ENCODE results near the gene FAM13A.

DNA sequence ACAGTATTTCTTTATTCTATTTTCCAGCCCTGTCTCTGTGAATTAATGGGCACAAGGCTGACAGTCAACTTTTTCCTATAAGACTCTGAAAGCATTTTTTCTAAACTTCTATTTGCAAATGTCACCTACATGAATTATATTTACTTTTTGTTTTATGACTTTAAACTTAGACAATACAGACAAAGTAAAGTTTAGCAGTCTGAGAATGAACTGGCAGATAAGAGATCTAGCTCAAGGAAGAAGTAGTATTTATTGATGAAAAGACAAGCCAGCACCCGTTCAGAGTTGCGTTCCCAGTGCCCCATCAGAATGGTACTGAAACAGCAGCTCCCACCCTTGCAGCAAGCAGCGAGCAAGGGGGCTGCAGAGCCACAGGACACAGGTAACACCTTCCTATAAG lies 148.5 kb downstream of the FAM13A start:
- TF ChIP-seq MXI1 (IDR thresholded peaks at IDR 0.05; ENCODE audit: borderline replicate concordance, low read depth, low read length) (no peak), RAD21 (IDR thresholded peaks at IDR 0.05; ENCODE audit: low read length) (no peak), POLR2A (IDR thresholded peaks at IDR 0.05; ENCODE audit: low read depth, low read length) (no peak), MAZ (IDR thresholded peaks at IDR 0.05; ENCODE audit: borderline replicate concordance, low read depth, low read length) (no peak), BHLHE40 (IDR thresholded peaks at IDR 0.05; ENCODE audit: low read depth, low read length) (no peak), RFX5 (IDR thresholded peaks at IDR 0.05; ENCODE audit: low read depth, low read length) (no peak), FOS (IDR thresholded peaks at IDR 0.05; ENCODE audit: low read depth, low read length) (no peak), NFE2L2 (IDR thresholded peaks at IDR 0.05; ENCODE audit: low read depth, low read length) (no peak), SMC3 (IDR thresholded peaks at IDR 0.05; ENCODE audit: low read depth, low read length) (no peak), CEBPB (IDR thresholded peaks at IDR 0.05; ENCODE audit: low read depth, low read length) (no peak)
- TF ChIP-seq, protein P1, sequence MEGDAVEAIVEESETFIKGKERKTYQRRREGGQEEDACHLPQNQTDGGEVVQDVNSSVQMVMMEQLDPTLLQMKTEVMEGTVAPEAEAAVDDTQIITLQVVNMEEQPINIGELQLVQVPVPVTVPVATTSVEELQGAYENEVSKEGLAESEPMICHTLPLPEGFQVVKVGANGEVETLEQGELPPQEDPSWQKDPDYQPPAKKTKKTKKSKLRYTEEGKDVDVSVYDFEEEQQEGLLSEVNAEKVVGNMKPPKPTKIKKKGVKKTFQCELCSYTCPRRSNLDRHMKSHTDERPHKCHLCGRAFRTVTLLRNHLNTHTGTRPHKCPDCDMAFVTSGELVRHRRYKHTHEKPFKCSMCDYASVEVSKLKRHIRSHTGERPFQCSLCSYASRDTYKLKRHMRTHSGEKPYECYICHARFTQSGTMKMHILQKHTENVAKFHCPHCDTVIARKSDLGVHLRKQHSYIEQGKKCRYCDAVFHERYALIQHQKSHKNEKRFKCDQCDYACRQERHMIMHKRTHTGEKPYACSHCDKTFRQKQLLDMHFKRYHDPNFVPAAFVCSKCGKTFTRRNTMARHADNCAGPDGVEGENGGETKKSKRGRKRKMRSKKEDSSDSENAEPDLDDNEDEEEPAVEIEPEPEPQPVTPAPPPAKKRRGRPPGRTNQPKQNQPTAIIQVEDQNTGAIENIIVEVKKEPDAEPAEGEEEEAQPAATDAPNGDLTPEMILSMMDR (conservative IDR thresholded peaks at IDR 0.05; ENCODE audit: low read depth, low read length) = no peak
- TF ChIP-seq, protein P2, sequence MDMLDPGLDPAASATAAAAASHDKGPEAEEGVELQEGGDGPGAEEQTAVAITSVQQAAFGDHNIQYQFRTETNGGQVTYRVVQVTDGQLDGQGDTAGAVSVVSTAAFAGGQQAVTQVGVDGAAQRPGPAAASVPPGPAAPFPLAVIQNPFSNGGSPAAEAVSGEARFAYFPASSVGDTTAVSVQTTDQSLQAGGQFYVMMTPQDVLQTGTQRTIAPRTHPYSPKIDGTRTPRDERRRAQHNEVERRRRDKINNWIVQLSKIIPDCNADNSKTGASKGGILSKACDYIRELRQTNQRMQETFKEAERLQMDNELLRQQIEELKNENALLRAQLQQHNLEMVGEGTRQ (IDR thresholded peaks at IDR 0.05; ENCODE audit: low read depth, low read length) = no peak

Measured in IMR-90 (cell line).